IMR-90 (cell line): ENCODE measurements around the gene TF. TPM values are rescaled to one million over a fixed set of nuclear protein-coding genes. Genes with fewer than 3 reads are reported as not detected.

ENCODE experiments used
- ATAC-seq: fragments of 200-7000 bp; cut with Tn5 transposase; 2 replicates; pipeline ENCODE4 v1.9.1; 2020; ENCODE audit warnings: low read depth, mild to moderate bottlenecking, moderate library complexity
- BruUV-seq: library from RNA; stranded (reverse); fragments of 400-500 nt; replicated peaks from 2 replicates; lab custom pipeline; 2021; lab: Mats Ljungman, UMichigan
- CTCF ChIA-PET: fragments of 300-600 bp; formaldehyde crosslinking; extraction: SDS; loops from one replicate; lab custom pipeline; 2021; ENCODE audit warnings: antibody characterized with exemption; lab: Yijun Ruan, JAX
- POLR2A ChIA-PET: fragments of 300-600 bp; sonication (Branson Sonifier 250); formaldehyde crosslinking; loops from one replicate; lab custom pipeline; 2022; ENCODE audit warnings: antibody characterized with exemption; ENCODE audit not compliant: unreplicated experiment; lab: Charles Lee
- DNase-seq: peaks from one replicate; pipeline ENCODE4 v3.0.0; 2013
- H2AFZ ChIP-seq: replicated peaks from 2 replicates; pipeline ENCODE3; 2013; ENCODE audit warnings: low read length, mild to moderate bottlenecking; ENCODE audit not compliant: poor library complexity
- H2AK5ac ChIP-seq: 2 replicates; pipeline ENCODE4 v1.6.1; 2013; ENCODE audit warnings: low read depth, low read length, inconsistent platforms
- H2AK9ac ChIP-seq: replicated peaks from 2 replicates; pipeline ENCODE3; 2013; ENCODE audit warnings: mild to moderate bottlenecking, low read depth, low read length, moderate library complexity; ENCODE audit not compliant: poor library complexity
- H2BK120ac ChIP-seq: 2 replicates; pipeline ENCODE4 v1.6.1; 2013; ENCODE audit warnings: low read depth, low read length, inconsistent platforms
- H2BK15ac ChIP-seq: 3 replicates; pipeline ENCODE4 v1.6.1; 2013; ENCODE audit warnings: low read depth, low read length, inconsistent platforms
- H2BK20ac ChIP-seq: 2 replicates; pipeline ENCODE4 v1.6.1; 2013; ENCODE audit warnings: low read depth, mild to moderate bottlenecking, inconsistent platforms, low read length, moderate library complexity
- H2BK5ac ChIP-seq: 2 replicates; pipeline ENCODE4 v1.6.1; 2013; ENCODE audit warnings: mild to moderate bottlenecking, low read depth, low read length, inconsistent platforms; ENCODE audit not compliant: poor library complexity, severe bottlenecking
- H3K14ac ChIP-seq: replicated peaks from 2 replicates; pipeline ENCODE4 v1.6.1; 2013; ENCODE audit warnings: low read depth, low read length, inconsistent platforms
- H3K18ac ChIP-seq: 2 replicates; pipeline ENCODE4 v1.6.1; 2013; ENCODE audit warnings: low read depth, low read length, control low read depth
- H3K23ac ChIP-seq: 2 replicates; pipeline ENCODE4 v1.6.1; 2013; ENCODE audit warnings: low read depth, low read length, inconsistent platforms
- H3K27ac ChIP-seq: 2 replicates; pipeline ENCODE4 v1.5.1; 2013; ENCODE audit warnings: mild to moderate bottlenecking, control low read depth, low read length; ENCODE audit not compliant: insufficient read depth
- H3K27me3 ChIP-seq: 2 replicates; pipeline ENCODE4 v1.6.1; 2013; ENCODE audit warnings: low read length; ENCODE audit not compliant: control insufficient read depth, insufficient read depth
- H3K36me3 ChIP-seq: 2 replicates; pipeline ENCODE4 v1.6.1; 2013; ENCODE audit warnings: low read length, mixed read lengths; ENCODE audit not compliant: control insufficient read depth, insufficient read depth
- H3K4ac ChIP-seq: 2 replicates; pipeline ENCODE4 v1.6.1; 2013; ENCODE audit warnings: low read depth, low read length, inconsistent platforms
- H3K4me1 ChIP-seq: 2 replicates; pipeline ENCODE4 v1.6.1; 2013; ENCODE audit warnings: low read length, mixed read lengths; ENCODE audit not compliant: control insufficient read depth, insufficient read depth
- H3K4me2 ChIP-seq: 2 replicates; pipeline ENCODE4 v1.6.1; 2013; ENCODE audit warnings: low read depth, mild to moderate bottlenecking, control low read depth, low read length, moderate library complexity
- H3K4me3 ChIP-seq: 2 replicates; pipeline ENCODE4 v1.5.1; 2013; ENCODE audit warnings: low read depth, mild to moderate bottlenecking, control low read depth, low read length, moderate library complexity; ENCODE audit not compliant: insufficient read depth
- H3K56ac ChIP-seq: 2 replicates; pipeline ENCODE4 v1.6.1; 2013; ENCODE audit warnings: low read length, inconsistent platforms; ENCODE audit not compliant: insufficient read depth; ENCODE audit errors: extremely low read depth
- H3K79me1 ChIP-seq, 2 experiments: 2 replicates each; pipeline ENCODE4 v1.6.1; 2013; ENCODE audit warnings: low read length in 2 of 2, inconsistent platforms in 1 of 2, low read depth in 1 of 2
- H3K9ac ChIP-seq: 2 replicates; pipeline ENCODE4 v1.6.1; 2013; ENCODE audit warnings: low read depth, low read length, control low read depth
- H3K9me1 ChIP-seq: 2 replicates; pipeline ENCODE4 v1.6.1; 2013; ENCODE audit warnings: low read length, inconsistent platforms; ENCODE audit not compliant: insufficient read depth
- H3K9me3 ChIP-seq: 2 replicates; pipeline ENCODE4 v1.6.1; 2013; ENCODE audit warnings: low read length; ENCODE audit not compliant: control insufficient read depth, insufficient read depth
- H4K20me1 ChIP-seq: 2 replicates; pipeline ENCODE4 v1.6.1; 2013; ENCODE audit warnings: low read length, inconsistent platforms; ENCODE audit not compliant: insufficient read depth
- H4K5ac ChIP-seq: 2 replicates; pipeline ENCODE4 v1.6.1; 2013; ENCODE audit warnings: mild to moderate bottlenecking, low read depth, low read length, control low read depth
- H4K8ac ChIP-seq, 2 experiments: 2 replicates each; pipeline ENCODE4 v1.6.1; 2013; ENCODE audit warnings: low read depth in 2 of 2, low read length in 2 of 2, control low read depth in 1 of 2, inconsistent platforms in 1 of 2
- H4K91ac ChIP-seq: 2 replicates; pipeline ENCODE4 v1.6.1; 2013; ENCODE audit warnings: low read depth, low read length, inconsistent platforms; ENCODE audit not compliant: insufficient read depth
- BHLHE40 ChIP-seq: fragments of 150-350 bp; IDR thresholded peaks from 2 replicates; pipeline ENCODE4 v1.6.1; 2016; ENCODE audit warnings: mild to moderate bottlenecking, low read depth, low read length
- CEBPB ChIP-seq: IDR thresholded peaks from 2 replicates; pipeline ENCODE4 v1.6.1; 2012; ENCODE audit warnings: low read depth, low read length, improper control_type of control experiment
- CHD1 ChIP-seq: IDR thresholded peaks from 2 replicates; pipeline ENCODE4 v1.6.1; 2012; ENCODE audit warnings: low read depth, low read length, improper control_type of control experiment
- CTCF ChIP-seq: conservative IDR thresholded peaks from 2 replicates; pipeline ENCODE4 v1.5.1; 2012; ENCODE audit warnings: mild to moderate bottlenecking, low read depth, low read length, improper control_type of control experiment
- ELK1 ChIP-seq: fragments of 150-350 bp; IDR thresholded peaks from 2 replicates; pipeline ENCODE4 v1.6.1; 2016; ENCODE audit warnings: low read depth, mild to moderate bottlenecking, low read length, moderate library complexity, borderline replicate concordance
- FOS ChIP-seq: fragments of 150-350 bp; IDR thresholded peaks from 2 replicates; pipeline ENCODE4 v1.6.1; 2016; ENCODE audit warnings: low read depth, low read length
- MAFK ChIP-seq: IDR thresholded peaks from 2 replicates; pipeline ENCODE4 v1.6.1; 2012; ENCODE audit warnings: low read depth, low read length, improper control_type of control experiment
- MAZ ChIP-seq: IDR thresholded peaks from 2 replicates; pipeline ENCODE4 v1.6.1; 2012; ENCODE audit warnings: low read depth, mild to moderate bottlenecking, low read length, improper control_type of control experiment, moderate library complexity, borderline replicate concordance
- MXI1 ChIP-seq: IDR thresholded peaks from 2 replicates; pipeline ENCODE4 v1.6.1; 2012; ENCODE audit warnings: low read depth, mild to moderate bottlenecking, low read length, moderate library complexity, borderline replicate concordance
- NFE2L2 ChIP-seq: fragments of 150-350 bp; IDR thresholded peaks from 2 replicates; pipeline ENCODE4 v1.6.1; 2016; ENCODE audit warnings: low read depth, mild to moderate bottlenecking, low read length
- POLR2A ChIP-seq: IDR thresholded peaks from 2 replicates; pipeline ENCODE4 v1.6.1; 2012; ENCODE audit warnings: mild to moderate bottlenecking, low read depth, low read length
- RAD21 ChIP-seq: IDR thresholded peaks from 2 replicates; pipeline ENCODE4 v1.6.1; 2012; ENCODE audit warnings: low read length, improper control_type of control experiment
- RCOR1 ChIP-seq: IDR thresholded peaks from 2 replicates; pipeline ENCODE4 v1.6.1; 2012; ENCODE audit warnings: mild to moderate bottlenecking, low read length, improper control_type of control experiment; ENCODE audit not compliant: insufficient replicate concordance
- RFX5 ChIP-seq: IDR thresholded peaks from 2 replicates; pipeline ENCODE4 v1.8.0; 2012; ENCODE audit warnings: low read depth, mild to moderate bottlenecking, low read length, moderate library complexity
- SMC3 ChIP-seq: fragments of 150-350 bp; IDR thresholded peaks from 2 replicates; pipeline ENCODE4 v1.6.1; 2016; ENCODE audit warnings: low read depth, mild to moderate bottlenecking, antibody characterized with exemption, low read length, moderate library complexity
- USF2 ChIP-seq: fragments of 150-350 bp; IDR thresholded peaks from 2 replicates; pipeline ENCODE4 v1.6.1; 2017; ENCODE audit warnings: mild to moderate bottlenecking, antibody characterized with exemption, low read length, low read depth
- WGBS, 2 experiments: methylation state at CpG; one replicate each; pipeline versions ENCODE4 v1.1.5 to v1.1.7; 2013; ENCODE audit warnings: missing lambda C conversion rate in 2 of 2; ENCODE audit not compliant: insufficient read length in 1 of 2; ENCODE audit errors: extremely low coverage in 2 of 2; 5-methylcytosine and 5-hydroxymethylcytosine counted together
- dilution Hi-C: fragments of 300-500 bp; cut with HindIII; formaldehyde crosslinking; loops from one replicate; pipeline ENCODE4 v1.14.3; 2018; ENCODE audit warnings: low sequenced_read_pairs; ENCODE audit not compliant: unreplicated experiment
- in situ Hi-C: fragments of 300-500 bp; cut with MboI; formaldehyde crosslinking; loops from 3 replicates; pipeline ENCODE4 v1.14.3; 2019; ENCODE audit warnings: low sequenced_read_pairs, inconsistent platforms, mixed read lengths
- intact Hi-C: fragments of 100-400 bp; cut with micrococcal nuclease; formaldehyde crosslinking; loops from 2 replicates; pipeline ENCODE4 v1.10.0; 2022
- polyA plus RNA-seq, 3 experiments: library from polyadenylated mRNA; depleted of rRNA; stranded (reverse); fragments of >200 nt; gene quantifications; 2 replicates each; pipeline ENCODE4 v1.2.3, GENCODE V29; 2012; ENCODE audit warnings: low replicate concordance in 1 of 3
- total RNA-seq: library from RNA; depleted of rRNA; stranded (reverse); fragments of >200 nt; gene quantifications from 2 replicates; pipeline ENCODE4 v1.2.3, GENCODE V29; 2012

Gene TF
- total and polyA plus RNA-seq, 2 of the 4 experiments (the other 2 are of a cell fraction), result 0.07 TPM; not detected in 1

- ChIA-PET CTCF (no interaction called here), POLR2A (no interaction called here)
- BruUV-seq, result no TSS peak
- H2BK15ac ChIP-seq, result no peak overlapping the region
- H3K27me3 ChIP-seq, result peaks cover 12% of the 10 kb centered on the region
- DNase-seq, result no peak
- H3K9ac ChIP-seq, result no peak overlapping the region
- H3K18ac ChIP-seq, result no peak overlapping the region
- H3K36me3 ChIP-seq, result no peaks in the 10 kb centered on the region
- no peak overlapping the region for H2BK120ac ChIP-seq
- no peak overlapping the region for H4K8ac ChIP-seq
- H3K56ac ChIP-seq, result no peak overlapping the region
- no peak overlapping the region for H3K14ac ChIP-seq
- H2AK5ac ChIP-seq, result no peak overlapping the region
- no peaks in the 10 kb centered on the region for H3K79me1 ChIP-seq
- dilution Hi-C loops, result no loop called here
- TF ChIP-seq CEBPB (no peak), CTCF (no peak), USF2 (no peak), RFX5 (no peak), POLR2A (no peak), BHLHE40 (no peak), MAFK (no peak), FOS (no peak), MAZ (no peak), ELK1 (no peak), MXI1 (no peak), CHD1 (no peak), NFE2L2 (no peak), RCOR1 (no peak), RAD21 (no peak), SMC3 (no peak)
- no peak overlapping the region for H4K91ac ChIP-seq
- intact Hi-C loops, result no loop called here
- H3K27ac ChIP-seq, result no peak overlapping the region
- no peak overlapping the region for H2AK9ac ChIP-seq
- no peak overlapping the region for H3K4me2 ChIP-seq
- H3K4ac ChIP-seq, result no peak overlapping the region
- in situ Hi-C loops, result no loop called here
- no peak overlapping the region for H3K23ac ChIP-seq
- no peak overlapping the region for H2AFZ ChIP-seq
- WGBS, 2 experiments, result 25% methylated on average over 1 of the region's 4 CpGs; no CpG with 5 or more reads in 1 of the 2 experiments
- H3K4me1 ChIP-seq, result no peaks in the 10 kb centered on the region
- H4K5ac ChIP-seq, result no peak overlapping the region
- H2BK20ac ChIP-seq, result no peak overlapping the region
- no peak overlapping the region for H3K4me3 ChIP-seq
- no peaks in the 10 kb centered on the region for H3K9me3 ChIP-seq
- no peak overlapping the region for H2BK5ac ChIP-seq
- no peaks in the 10 kb centered on the region for H3K9me1 ChIP-seq
- ATAC-seq, result no peak
- H4K20me1 ChIP-seq, result no peaks in the 10 kb centered on the region
Measured at GRCh38 chr3:133711013-133711412, 35.2 kb upstream of the TF start.
